ENCODE results near the gene OR2Z1. TPM values are rescaled to one million over a fixed set of nuclear protein-coding genes. Genes with fewer than 3 reads are reported as not detected.

OR2Z1 gene
- total and polyA plus RNA-seq, 2 experiments from 2014 or later: not detected

DNA sequence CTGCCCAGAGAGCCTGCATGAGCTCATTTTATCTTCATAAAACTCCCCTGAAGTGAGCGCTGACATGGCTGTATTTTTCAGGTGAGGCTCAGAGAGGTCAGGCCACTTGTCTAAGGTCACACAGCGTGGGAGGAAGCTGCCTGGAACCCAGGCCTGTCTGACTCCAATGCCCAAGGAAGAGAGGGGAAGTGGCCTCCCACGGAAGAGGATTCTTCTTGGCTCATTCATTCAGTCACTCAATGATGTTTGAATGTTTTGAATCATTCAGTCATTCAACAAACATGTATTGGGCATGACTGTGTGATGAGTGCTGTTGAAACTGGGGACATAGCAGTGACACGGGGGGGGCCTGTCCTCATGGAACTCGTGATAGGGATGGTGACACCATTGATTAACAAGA lies 34.9 kb upstream of the OR2Z1 start:
- H3K27me3 ChIP-seq (ENCODE audit: insufficient read depth): no peaks in the 10 kb centered on the region
- H3K79me2 ChIP-seq (replicated peaks; ENCODE audit: insufficient read depth): no peaks in the 10 kb centered on the region
- peaks cover 94% of the 10 kb centered on the region for H3K9me3 Mint-ChIP-seq
- no peaks in the 10 kb centered on the region for H4K20me1 ChIP-seq (replicated peaks; ENCODE audit: insufficient read depth)
- no peak overlapping the region for H2AFZ ChIP-seq
- no peak overlapping the region for H3K4me3 ChIP-seq
- H3K27me3 Mint-ChIP-seq (ENCODE audit: insufficient read depth, low read depth, poor library complexity): peaks cover 8% of the 10 kb centered on the region
- H3F3A ChIP-seq (replicated peaks; ENCODE audit: low read depth): no peaks in the 10 kb centered on the region
- H3K4me3 Mint-ChIP-seq: no peak overlapping the region
- H3K36me3 ChIP-seq (ENCODE audit: insufficient read depth): no peaks in the 10 kb centered on the region
- no peaks in the 10 kb centered on the region for H3K4me1 ChIP-seq (ENCODE audit: insufficient read depth)
- H3K27ac Mint-ChIP-seq: no peak overlapping the region
- H3K4me1 Mint-ChIP-seq: no peaks in the 10 kb centered on the region
- ATAC-seq (no peak), DNase-seq (ENCODE audit: low spot score) (no peak)
- peaks cover 42% of the 10 kb centered on the region for H3K36me3 Mint-ChIP-seq (ENCODE audit: low read depth)
- H3K9me2 ChIP-seq (ENCODE audit: insufficient read depth): no peaks in the 10 kb centered on the region
- no peak overlapping the region for H3K27ac ChIP-seq (ENCODE audit: low read depth)
- no peak overlapping the region for H3K4me2 ChIP-seq
- TF ChIP-seq, protein P1, sequence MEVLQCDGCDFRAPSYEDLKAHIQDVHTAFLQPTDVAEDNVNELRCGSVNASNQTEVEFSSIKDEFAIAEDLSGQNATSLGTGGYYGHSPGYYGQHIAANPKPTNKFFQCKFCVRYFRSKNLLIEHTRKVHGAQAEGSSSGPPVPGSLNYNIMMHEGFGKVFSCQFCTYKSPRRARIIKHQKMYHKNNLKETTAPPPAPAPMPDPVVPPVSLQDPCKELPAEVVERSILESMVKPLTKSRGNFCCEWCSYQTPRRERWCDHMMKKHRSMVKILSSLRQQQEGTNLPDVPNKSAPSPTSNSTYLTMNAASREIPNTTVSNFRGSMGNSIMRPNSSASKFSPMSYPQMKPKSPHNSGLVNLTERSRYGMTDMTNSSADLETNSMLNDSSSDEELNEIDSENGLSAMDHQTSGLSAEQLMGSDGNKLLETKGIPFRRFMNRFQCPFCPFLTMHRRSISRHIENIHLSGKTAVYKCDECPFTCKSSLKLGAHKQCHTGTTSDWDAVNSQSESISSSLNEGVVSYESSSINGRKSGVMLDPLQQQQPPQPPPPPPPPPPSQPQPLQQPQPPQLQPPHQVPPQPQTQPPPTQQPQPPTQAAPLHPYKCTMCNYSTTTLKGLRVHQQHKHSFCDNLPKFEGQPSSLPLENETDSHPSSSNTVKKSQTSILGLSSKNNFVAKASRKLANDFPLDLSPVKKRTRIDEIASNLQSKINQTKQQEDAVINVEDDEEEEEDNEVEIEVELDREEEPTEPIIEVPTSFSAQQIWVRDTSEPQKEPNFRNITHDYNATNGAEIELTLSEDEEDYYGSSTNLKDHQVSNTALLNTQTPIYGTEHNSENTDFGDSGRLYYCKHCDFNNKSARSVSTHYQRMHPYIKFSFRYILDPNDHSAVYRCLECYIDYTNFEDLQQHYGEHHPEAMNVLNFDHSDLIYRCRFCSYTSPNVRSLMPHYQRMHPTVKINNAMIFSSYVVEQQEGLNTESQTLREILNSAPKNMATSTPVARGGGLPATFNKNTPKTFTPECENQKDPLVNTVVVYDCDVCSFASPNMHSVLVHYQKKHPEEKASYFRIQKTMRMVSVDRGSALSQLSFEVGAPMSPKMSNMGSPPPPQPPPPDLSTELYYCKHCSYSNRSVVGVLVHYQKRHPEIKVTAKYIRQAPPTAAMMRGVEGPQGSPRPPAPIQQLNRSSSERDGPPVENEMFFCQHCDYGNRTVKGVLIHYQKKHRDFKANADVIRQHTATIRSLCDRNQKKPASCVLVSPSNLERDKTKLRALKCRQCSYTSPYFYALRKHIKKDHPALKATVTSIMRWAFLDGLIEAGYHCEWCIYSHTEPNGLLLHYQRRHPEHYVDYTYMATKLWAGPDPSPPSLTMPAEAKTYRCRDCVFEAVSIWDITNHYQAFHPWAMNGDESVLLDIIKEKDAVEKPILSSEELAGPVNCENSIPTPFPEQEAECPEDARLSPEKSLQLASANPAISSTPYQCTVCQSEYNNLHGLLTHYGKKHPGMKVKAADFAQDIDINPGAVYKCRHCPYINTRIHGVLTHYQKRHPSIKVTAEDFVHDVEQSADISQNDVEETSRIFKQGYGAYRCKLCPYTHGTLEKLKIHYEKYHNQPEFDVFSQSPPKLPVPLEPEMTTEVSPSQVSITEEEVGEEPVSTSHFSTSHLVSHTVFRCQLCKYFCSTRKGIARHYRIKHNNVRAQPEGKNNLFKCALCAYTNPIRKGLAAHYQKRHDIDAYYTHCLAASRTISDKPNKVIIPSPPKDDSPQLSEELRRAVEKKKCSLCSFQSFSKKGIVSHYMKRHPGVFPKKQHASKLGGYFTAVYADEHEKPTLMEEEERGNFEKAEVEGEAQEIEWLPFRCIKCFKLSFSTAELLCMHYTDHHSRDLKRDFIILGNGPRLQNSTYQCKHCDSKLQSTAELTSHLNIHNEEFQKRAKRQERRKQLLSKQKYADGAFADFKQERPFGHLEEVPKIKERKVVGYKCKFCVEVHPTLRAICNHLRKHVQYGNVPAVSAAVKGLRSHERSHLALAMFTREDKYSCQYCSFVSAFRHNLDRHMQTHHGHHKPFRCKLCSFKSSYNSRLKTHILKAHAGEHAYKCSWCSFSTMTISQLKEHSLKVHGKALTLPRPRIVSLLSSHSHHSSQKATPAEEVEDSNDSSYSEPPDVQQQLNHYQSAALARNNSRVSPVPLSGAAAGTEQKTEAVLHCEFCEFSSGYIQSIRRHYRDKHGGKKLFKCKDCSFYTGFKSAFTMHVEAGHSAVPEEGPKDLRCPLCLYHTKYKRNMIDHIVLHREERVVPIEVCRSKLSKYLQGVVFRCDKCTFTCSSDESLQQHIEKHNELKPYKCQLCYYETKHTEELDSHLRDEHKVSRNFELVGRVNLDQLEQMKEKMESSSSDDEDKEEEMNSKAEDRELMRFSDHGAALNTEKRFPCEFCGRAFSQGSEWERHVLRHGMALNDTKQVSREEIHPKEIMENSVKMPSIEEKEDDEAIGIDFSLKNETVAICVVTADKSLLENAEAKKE (CRISPR knock-in tag; IDR thresholded peaks at IDR 0.05): no peak
- TF ChIP-seq CREB1 (CRISPR knock-in tag; IDR thresholded peaks at IDR 0.05; ENCODE audit: low read depth) (no peak), EZH2 (IDR thresholded peaks at IDR 0.05; ENCODE audit: low read depth, unreplicated experiment) (no peak), ZNF114 (CRISPR knock-in tag; IDR thresholded peaks at IDR 0.05) (no peak), EZH2phosphoT487 (IDR thresholded peaks at IDR 0.05; ENCODE audit: unreplicated experiment) (no peak), STAT1 (IDR thresholded peaks at IDR 0.05; ENCODE audit: unreplicated experiment) (no peak), NANOG (IDR thresholded peaks at IDR 0.05; ENCODE audit: borderline replicate concordance) (no peak)
- TF ChIP-seq, protein P2, sequence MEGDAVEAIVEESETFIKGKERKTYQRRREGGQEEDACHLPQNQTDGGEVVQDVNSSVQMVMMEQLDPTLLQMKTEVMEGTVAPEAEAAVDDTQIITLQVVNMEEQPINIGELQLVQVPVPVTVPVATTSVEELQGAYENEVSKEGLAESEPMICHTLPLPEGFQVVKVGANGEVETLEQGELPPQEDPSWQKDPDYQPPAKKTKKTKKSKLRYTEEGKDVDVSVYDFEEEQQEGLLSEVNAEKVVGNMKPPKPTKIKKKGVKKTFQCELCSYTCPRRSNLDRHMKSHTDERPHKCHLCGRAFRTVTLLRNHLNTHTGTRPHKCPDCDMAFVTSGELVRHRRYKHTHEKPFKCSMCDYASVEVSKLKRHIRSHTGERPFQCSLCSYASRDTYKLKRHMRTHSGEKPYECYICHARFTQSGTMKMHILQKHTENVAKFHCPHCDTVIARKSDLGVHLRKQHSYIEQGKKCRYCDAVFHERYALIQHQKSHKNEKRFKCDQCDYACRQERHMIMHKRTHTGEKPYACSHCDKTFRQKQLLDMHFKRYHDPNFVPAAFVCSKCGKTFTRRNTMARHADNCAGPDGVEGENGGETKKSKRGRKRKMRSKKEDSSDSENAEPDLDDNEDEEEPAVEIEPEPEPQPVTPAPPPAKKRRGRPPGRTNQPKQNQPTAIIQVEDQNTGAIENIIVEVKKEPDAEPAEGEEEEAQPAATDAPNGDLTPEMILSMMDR (conservative IDR thresholded peaks at IDR 0.05; ENCODE audit: low read depth in 2 of 2): no peak
